Right lung (tissue), 5 donors: ENCODE measurements around the gene HSPB2. TPM values are rescaled to one million over a fixed set of nuclear protein-coding genes. Genes with fewer than 3 reads are reported as not detected.

ENCODE experiments used
- polyA plus RNA-seq, 5 donors: library from polyadenylated mRNA; unstranded; fragments of 120-200 nt; gene quantifications; one replicate each; pipeline versions ENCODE4 v1.2.1 to v1.2.3, GENCODE V29; 2013; ENCODE audit warnings: inconsistent platforms in 1 of 5, low replicate concordance in 1 of 5; ENCODE audit not compliant: insufficient read length in 5 of 5, insufficient read depth in 1 of 5

HSPB2 gene
- polyA plus RNA-seq, 5 donors = 2.1 to 10.9 (median 5.3) TPM

Other genes starting within 250 kb of the HSPB2 start
- gene PPP2R1B, start 146.3 kb upstream of the HSPB2 start, polyA plus RNA-seq = 10 to 100 TPM; 20.6 to 32.4 (median 27.8) TPM
- 10 to 100 TPM; 37.1 to 54.3 (median 44.7) TPM for gene ALG9, start 41.2 kb upstream of the HSPB2 start, polyA plus RNA-seq
- gene FDXACB1, start 33.6 kb upstream of the HSPB2 start, polyA plus RNA-seq = 1 to 10 TPM; 4.5 to 5.7 (median 4.6) TPM
- 10 to 100 TPM; 40.0 to 45.6 (median 42.4) TPM for gene CFAP68, start 33.2 kb upstream of the HSPB2 start, polyA plus RNA-seq
- 10 to 100 TPM; 26.1 to 60.8 (median 30.9) TPM for gene CRYAB, start 964 bp upstream of the HSPB2 start, polyA plus RNA-seq
- 10 to 100 TPM in 3 of 5 donors, 1 to 10 TPM in 2; 7.0 to 12.3 (median 11.5) TPM for gene C11orf52, start 6.2 kb downstream of the HSPB2 start, polyA plus RNA-seq
- 10 to 100 TPM; 16.4 to 29.5 (median 25.3) TPM for gene DIXDC1, start 24.6 kb downstream of the HSPB2 start, polyA plus RNA-seq
- 10 to 100 TPM; 28.4 to 35.6 (median 34.3) TPM for gene DLAT, start 112.7 kb downstream of the HSPB2 start, polyA plus RNA-seq
- gene PIH1D2, start 161.3 kb downstream of the HSPB2 start, polyA plus RNA-seq = 10 to 100 TPM in 1 of 5 donors, 1 to 10 TPM in 4; 6.5 to 11.2 (median 8.7) TPM
- 10 to 100 TPM; 39.9 to 64.6 (median 53.5) TPM for gene NKAPD1, start 161.6 kb downstream of the HSPB2 start, polyA plus RNA-seq
- 10 to 100 TPM; 56.4 to 74.3 (median 62.1) TPM for gene TIMM8B, start 174.0 kb downstream of the HSPB2 start, polyA plus RNA-seq
- gene SDHD, start 174.1 kb downstream of the HSPB2 start, polyA plus RNA-seq = 100 to 1,000 TPM; 114 to 145 (median 120) TPM